Cardiac fibroblast (primary cell): ENCODE data around the gene PPP2R2C.

ENCODE experiments used
- DNase-seq, 2 donors: peaks; one replicate each; pipeline versions ENCODE4 v3.0.0 to v3.0.0-alpha.2; 2010; ENCODE audit warnings: low read depth in 2 of 2
- H3K4me3 ChIP-seq, 2 donors: replicated peaks in 1 of 2; 1 replicate in 1 of 2; 2 replicates in 1 of 2; pipeline ENCODE4 v1.5.1; 2011; ENCODE audit warnings: low read depth in 2 of 2, low read length in 2 of 2, mild to moderate bottlenecking in 2 of 2, moderate library complexity in 1 of 2
- CTCF ChIP-seq: IDR thresholded peaks from one replicate; pipeline ENCODE4 v1.5.1; 2011; ENCODE audit warnings: low read depth, mild to moderate bottlenecking, low read length, inconsistent platforms

Gene PPP2R2C

GRCh38 chr4:6287017-6287788 is 185.2 kb downstream of the PPP2R2C start:
- no peak for DNase-seq
- H3K4me3 ChIP-seq: no peak overlapping the region
- no peak for TF ChIP-seq CTCF

- H3K4me3 ChIP-seq: no peak overlapping the region
- no peak for TF ChIP-seq CTCF
- no peak for DNase-seq
These were observed 189.1 kb downstream of the PPP2R2C start for GRCh38 chr4:6283282-6283681.

GRCh38 chr4:6282314-6282771 is 190.1 kb downstream of the PPP2R2C start:
- no peak for TF ChIP-seq CTCF
- DNase-seq: peak; percentile 14 to 75
- no peak overlapping the region for H3K4me3 ChIP-seq

- TF ChIP-seq CTCF: no peak
- DNase-seq: no peak
- H3K4me3 ChIP-seq: no peak overlapping the region
These were observed 190.7 kb downstream of the PPP2R2C start for GRCh38 chr4:6281436-6282313.

GRCh38 chr4:6280365-6280996 is 191.9 kb downstream of the PPP2R2C start:
- TF ChIP-seq CTCF: no peak
- no peak for DNase-seq

GRCh38 chr4:6279582-6280289 is 192.7 kb downstream of the PPP2R2C start:
- TF ChIP-seq CTCF: no peak
- no peak overlapping the region for H3K4me3 ChIP-seq
- no peak for DNase-seq

More at GRCh38 chr4:6280365-6280996, 191.9 kb downstream of the PPP2R2C start:
- H3K4me3 ChIP-seq: no peak overlapping the region
